HL-60 (cell line): ENCODE results near the gene RPS6KL1.

ENCODE experiments used
- DNase-seq, 2 experiments: peaks; one replicate each; pipeline ENCODE4 v3.0.0-alpha.2; 2010 to 2020; ENCODE audit warnings: low read depth in 1 of 2, low spot score in 1 of 2
- H3K27ac ChIP-seq: fragments of 250-450 bp; sonication (Bioruptor Pico); replicated peaks from 2 replicates; pipeline ENCODE4 v1.5.1; 2020; ENCODE audit warnings: mild to moderate bottlenecking, moderate library complexity
- H3K27me3 ChIP-seq: fragments of 250-450 bp; sonication (Bioruptor Pico); 2 replicates; pipeline ENCODE4 v1.5.1; 2021; ENCODE audit warnings: mild to moderate bottlenecking, moderate library complexity; ENCODE audit not compliant: insufficient read depth, poor library complexity, severe bottlenecking
- H3K4me3 ChIP-seq: replicated peaks from 2 replicates; pipeline ENCODE4 v1.5.1; 2011; ENCODE audit warnings: mild to moderate bottlenecking, control low read depth, low read length; ENCODE audit not compliant: insufficient read depth
- GABPA ChIP-seq: IDR thresholded peaks from 2 replicates; pipeline ENCODE4 v1.6.1; 2012; ENCODE audit warnings: low read depth
- POLR2AphosphoS5 ChIP-seq: IDR thresholded peaks from 2 replicates; pipeline ENCODE4 v1.6.1; 2012; ENCODE audit warnings: low read depth
- SPI1 ChIP-seq: IDR thresholded peaks from 2 replicates; pipeline ENCODE4 v1.6.1; 2012; ENCODE audit warnings: low read depth, mild to moderate bottlenecking, borderline replicate concordance
- TF ChIP-seq, protein P1 (sequence below): IDR thresholded peaks from 2 replicates; pipeline ENCODE4 v1.6.1; 2012; ENCODE audit warnings: low read depth; ENCODE audit not compliant: insufficient replicate concordance
- TF ChIP-seq, protein P2 (sequence below): IDR thresholded peaks from one replicate; pipeline ENCODE4 v1.5.1; 2011; ENCODE audit warnings: low read length, control low read depth, inconsistent platforms; ENCODE audit not compliant: insufficient read depth

The RPS6KL1 gene

DNA sequence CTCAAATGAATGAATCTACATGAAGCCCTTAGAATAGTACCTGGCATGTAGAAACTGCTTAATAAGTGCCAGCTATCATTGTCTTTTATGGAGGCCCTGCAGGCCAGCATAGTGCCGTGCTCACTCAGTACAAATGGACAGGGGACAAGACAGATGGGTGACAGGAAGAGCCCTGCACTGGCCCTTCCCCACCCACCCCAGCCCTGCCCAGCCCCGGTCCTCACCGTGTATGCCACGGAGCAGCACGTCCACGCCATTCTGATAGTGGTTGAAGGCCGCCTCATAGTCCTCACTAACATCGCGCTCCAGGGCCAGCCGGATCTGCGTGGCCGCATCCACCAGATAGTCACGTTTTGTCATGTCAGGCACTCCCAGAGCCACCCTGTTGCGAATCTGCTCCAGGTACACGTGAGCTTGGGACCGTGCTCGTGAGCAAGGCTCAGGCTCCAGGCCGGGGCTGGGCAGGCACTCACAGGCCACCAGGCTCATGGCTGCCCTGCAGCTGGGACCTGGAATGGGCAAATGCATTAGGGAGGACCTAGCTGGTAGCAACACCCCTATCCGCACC lies 1.9 kb downstream of the RPS6KL1 start:
- H3K27me3 ChIP-seq = no peaks in the 10 kb centered on the region
- no peak for DNase-seq
- no peak for TF ChIP-seq POLR2AphosphoS5
- TF ChIP-seq, protein P1, sequence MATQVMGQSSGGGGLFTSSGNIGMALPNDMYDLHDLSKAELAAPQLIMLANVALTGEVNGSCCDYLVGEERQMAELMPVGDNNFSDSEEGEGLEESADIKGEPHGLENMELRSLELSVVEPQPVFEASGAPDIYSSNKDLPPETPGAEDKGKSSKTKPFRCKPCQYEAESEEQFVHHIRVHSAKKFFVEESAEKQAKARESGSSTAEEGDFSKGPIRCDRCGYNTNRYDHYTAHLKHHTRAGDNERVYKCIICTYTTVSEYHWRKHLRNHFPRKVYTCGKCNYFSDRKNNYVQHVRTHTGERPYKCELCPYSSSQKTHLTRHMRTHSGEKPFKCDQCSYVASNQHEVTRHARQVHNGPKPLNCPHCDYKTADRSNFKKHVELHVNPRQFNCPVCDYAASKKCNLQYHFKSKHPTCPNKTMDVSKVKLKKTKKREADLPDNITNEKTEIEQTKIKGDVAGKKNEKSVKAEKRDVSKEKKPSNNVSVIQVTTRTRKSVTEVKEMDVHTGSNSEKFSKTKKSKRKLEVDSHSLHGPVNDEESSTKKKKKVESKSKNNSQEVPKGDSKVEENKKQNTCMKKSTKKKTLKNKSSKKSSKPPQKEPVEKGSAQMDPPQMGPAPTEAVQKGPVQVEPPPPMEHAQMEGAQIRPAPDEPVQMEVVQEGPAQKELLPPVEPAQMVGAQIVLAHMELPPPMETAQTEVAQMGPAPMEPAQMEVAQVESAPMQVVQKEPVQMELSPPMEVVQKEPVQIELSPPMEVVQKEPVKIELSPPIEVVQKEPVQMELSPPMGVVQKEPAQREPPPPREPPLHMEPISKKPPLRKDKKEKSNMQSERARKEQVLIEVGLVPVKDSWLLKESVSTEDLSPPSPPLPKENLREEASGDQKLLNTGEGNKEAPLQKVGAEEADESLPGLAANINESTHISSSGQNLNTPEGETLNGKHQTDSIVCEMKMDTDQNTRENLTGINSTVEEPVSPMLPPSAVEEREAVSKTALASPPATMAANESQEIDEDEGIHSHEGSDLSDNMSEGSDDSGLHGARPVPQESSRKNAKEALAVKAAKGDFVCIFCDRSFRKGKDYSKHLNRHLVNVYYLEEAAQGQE = no peak
- TF ChIP-seq, protein P2, sequence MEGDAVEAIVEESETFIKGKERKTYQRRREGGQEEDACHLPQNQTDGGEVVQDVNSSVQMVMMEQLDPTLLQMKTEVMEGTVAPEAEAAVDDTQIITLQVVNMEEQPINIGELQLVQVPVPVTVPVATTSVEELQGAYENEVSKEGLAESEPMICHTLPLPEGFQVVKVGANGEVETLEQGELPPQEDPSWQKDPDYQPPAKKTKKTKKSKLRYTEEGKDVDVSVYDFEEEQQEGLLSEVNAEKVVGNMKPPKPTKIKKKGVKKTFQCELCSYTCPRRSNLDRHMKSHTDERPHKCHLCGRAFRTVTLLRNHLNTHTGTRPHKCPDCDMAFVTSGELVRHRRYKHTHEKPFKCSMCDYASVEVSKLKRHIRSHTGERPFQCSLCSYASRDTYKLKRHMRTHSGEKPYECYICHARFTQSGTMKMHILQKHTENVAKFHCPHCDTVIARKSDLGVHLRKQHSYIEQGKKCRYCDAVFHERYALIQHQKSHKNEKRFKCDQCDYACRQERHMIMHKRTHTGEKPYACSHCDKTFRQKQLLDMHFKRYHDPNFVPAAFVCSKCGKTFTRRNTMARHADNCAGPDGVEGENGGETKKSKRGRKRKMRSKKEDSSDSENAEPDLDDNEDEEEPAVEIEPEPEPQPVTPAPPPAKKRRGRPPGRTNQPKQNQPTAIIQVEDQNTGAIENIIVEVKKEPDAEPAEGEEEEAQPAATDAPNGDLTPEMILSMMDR = no peak
- no peak for TF ChIP-seq GABPA
- no peak for TF ChIP-seq SPI1
- no peak overlapping the region for H3K27ac ChIP-seq
- H3K4me3 ChIP-seq = no peak overlapping the region

DNA sequence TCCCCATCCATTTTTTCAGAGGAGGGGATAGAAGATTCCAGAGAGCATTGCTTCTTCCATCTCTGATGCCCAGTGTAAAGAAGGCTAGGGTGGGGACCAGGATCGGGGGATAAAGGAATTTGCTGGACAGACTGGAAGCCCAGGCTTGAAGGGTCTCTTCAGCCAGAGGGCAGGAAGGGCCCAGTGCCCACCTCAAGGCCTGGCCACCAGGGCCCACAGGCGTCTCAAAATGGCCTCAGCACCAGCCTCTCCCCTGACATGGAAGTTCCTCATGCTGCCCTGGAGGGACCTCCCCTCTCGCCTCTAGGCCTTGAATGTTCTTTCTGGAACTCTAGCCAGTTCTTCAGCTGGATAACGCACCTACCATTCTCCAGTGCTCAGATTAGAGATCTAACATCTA lies 2.8 kb downstream of the RPS6KL1 start:
- no peak overlapping the region for H3K27ac ChIP-seq
- no peaks in the 10 kb centered on the region for H3K27me3 ChIP-seq
- TF ChIP-seq SPI1 (no peak), POLR2AphosphoS5 (no peak), GABPA (no peak)
- TF ChIP-seq, protein P2 = no peak
- TF ChIP-seq, protein P1 = no peak
- H3K4me3 ChIP-seq = no peak overlapping the region
- no peak for DNase-seq

DNA sequence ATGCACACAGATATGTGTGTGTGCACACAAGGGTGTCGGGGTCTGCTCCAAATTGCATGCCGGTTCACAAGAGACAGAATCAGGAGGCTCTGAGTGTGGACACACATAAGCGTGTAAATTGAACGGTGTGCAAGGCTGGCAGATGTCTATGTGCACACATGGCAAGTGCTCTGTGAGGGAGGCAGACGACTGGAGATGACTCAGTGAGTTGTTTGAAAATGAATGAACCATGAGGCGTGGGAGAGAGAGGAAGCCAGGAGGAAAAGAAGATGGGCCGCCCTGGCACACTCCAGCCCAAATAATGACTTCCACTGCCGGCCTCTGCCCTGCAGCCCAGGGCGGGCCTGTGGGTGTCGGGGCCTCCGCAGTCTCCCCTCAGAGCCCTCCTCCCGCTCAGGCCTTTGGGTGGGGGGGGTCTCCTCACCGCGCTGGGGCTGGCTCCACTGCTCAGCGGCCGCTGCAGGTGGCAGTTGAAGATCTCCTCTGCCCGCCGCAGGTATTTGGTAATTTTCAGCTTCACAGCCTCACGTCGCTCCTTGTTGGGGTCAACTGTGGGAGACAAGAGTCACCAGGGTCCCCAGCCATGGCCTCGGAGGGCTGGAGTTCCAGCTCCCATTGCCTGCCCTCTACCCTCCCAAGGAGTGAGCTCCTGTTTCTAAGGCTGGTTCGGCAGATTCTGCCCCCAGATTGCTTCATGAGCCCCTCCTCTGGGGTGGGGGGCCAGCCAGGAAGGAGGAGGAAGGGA lies 3.5 kb downstream of the RPS6KL1 start:
- TF ChIP-seq SPI1 (no peak), GABPA (no peak), POLR2AphosphoS5 (no peak)
- TF ChIP-seq, protein P2 = no peak
- TF ChIP-seq, protein P1 = no peak
- no peak overlapping the region for H3K27ac ChIP-seq
- no peaks in the 10 kb centered on the region for H3K27me3 ChIP-seq
- H3K4me3 ChIP-seq = no peak overlapping the region
- DNase-seq = no peak
